MCF 10A (cell line): Measurements from ENCODE around the gene XPNPEP2. TPM values are rescaled to one million over a fixed set of nuclear protein-coding genes. Genes with fewer than 3 reads are reported as not detected.
A peak's percentile ranks its signal among the peaks of the same experiment; 100 is the strongest.

Experiments
- BruUV-seq: library from RNA; stranded (reverse); fragments of 400-500 nt; replicated peaks from 2 replicates; lab custom pipeline; 2021; lab: Mats Ljungman, UMichigan
- CTCF ChIA-PET: fragments of 300-600 bp; sonication (Branson Sonifier 250); formaldehyde crosslinking; extraction: SDS; loops from one replicate; lab custom pipeline; 2021; ENCODE audit warnings: antibody characterized with exemption, inconsistent platforms; lab: Yijun Ruan, JAX
- POLR2A ChIA-PET: fragments of 300-600, 350-650 bp; sonication (Branson Sonifier 250); formaldehyde crosslinking; extraction: SDS; loops from one replicate; lab custom pipeline; 2020; ENCODE audit warnings: antibody characterized with exemption, inconsistent platforms; lab: Yijun Ruan, JAX
- DNase-seq: peaks from one replicate; pipeline ENCODE4 v3.0.0-alpha.2; 2018; ENCODE audit not compliant: unreplicated experiment
- H3K27ac Mint-ChIP-seq: one replicate; pipeline ENCODE4 v1.8.0; 2022; ENCODE audit warnings: mild to moderate bottlenecking, low read depth, mixed read lengths; ENCODE audit not compliant: unreplicated experiment
- H3K27me3 Mint-ChIP-seq: one replicate; pipeline ENCODE4 v1.8.0; 2022; ENCODE audit warnings: mixed read lengths; ENCODE audit not compliant: insufficient read depth, unreplicated experiment
- H3K36me3 Mint-ChIP-seq: one replicate; pipeline ENCODE4 v1.8.0; 2022; ENCODE audit warnings: mild to moderate bottlenecking, moderate library complexity, mixed read lengths; ENCODE audit not compliant: insufficient read depth, unreplicated experiment
- H3K4me1 Mint-ChIP-seq: one replicate; pipeline ENCODE4 v1.8.0; 2022; ENCODE audit warnings: mixed read lengths; ENCODE audit not compliant: insufficient read depth, unreplicated experiment
- H3K4me3 Mint-ChIP-seq: one replicate; pipeline ENCODE4 v1.8.0; 2022; ENCODE audit warnings: mild to moderate bottlenecking, moderate library complexity, mixed read lengths; ENCODE audit not compliant: unreplicated experiment
- H3K9me3 Mint-ChIP-seq: one replicate; pipeline ENCODE4 v1.8.0; 2022; ENCODE audit warnings: mixed read lengths; ENCODE audit not compliant: unreplicated experiment
- CTCF ChIP-seq: fragments of 200-600 bp; IDR thresholded peaks from one replicate; pipeline ENCODE4 v1.8.0; 2022; ENCODE audit warnings: antibody characterized with exemption, mild to moderate bottlenecking; ENCODE audit not compliant: unreplicated experiment
- intact Hi-C: fragments of 100-400 bp; cut with micrococcal nuclease; formaldehyde crosslinking; loops from 2 replicates; pipeline ENCODE4 v1.14.1; 2022
- total RNA-seq: library from RNA; stranded (reverse); gene quantifications from 2 replicates; pipeline ENCODE4 v1.2.3, GENCODE V29; 2022

XPNPEP2 gene
- total RNA-seq, 1 experiment from 2014 or later = not detected

DNA sequence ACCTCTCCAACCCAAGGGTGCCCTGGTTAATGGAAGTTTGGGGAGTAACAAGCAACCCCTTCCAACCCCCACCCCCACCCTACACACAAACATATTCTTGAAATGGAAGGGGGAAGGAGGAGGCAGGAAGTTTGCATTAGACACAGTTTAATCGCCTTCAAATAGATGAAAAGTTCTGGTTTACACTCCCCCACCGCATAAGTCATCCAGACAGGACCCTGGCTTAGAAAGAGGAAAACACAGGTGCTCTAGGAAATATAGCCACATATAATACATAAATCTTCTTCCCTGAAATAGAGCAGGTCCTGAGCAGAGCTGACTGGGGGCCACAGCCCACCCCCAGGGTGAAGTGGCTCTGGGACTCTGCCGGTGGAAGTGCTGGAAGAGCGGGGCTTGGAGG lies 66.0 kb downstream of the XPNPEP2 start:
- POLR2A ChIA-PET = no interaction called here
- H3K4me1 Mint-ChIP-seq = no peaks in the 10 kb centered on the region
- DNase-seq = no peak
- no peak overlapping the region for H3K4me3 Mint-ChIP-seq
- H3K27ac Mint-ChIP-seq = no peak overlapping the region
- peaks cover 49% of the 10 kb centered on the region for H3K36me3 Mint-ChIP-seq
- no peaks in the 10 kb centered on the region for H3K9me3 Mint-ChIP-seq
- CTCF ChIA-PET = no interaction called here
- H3K27me3 Mint-ChIP-seq = no peaks in the 10 kb centered on the region
- intact Hi-C loops = no loop called here
- BruUV-seq = no TSS peak
- no peak for TF ChIP-seq CTCF

- CTCF ChIA-PET = no interaction called here
Observed at GRCh38 chrX:129808158-129808828, 69.5 kb downstream of the XPNPEP2 start.

GRCh38 chrX:129808829-129809796 lies 70.3 kb downstream of the XPNPEP2 start:
- no peak for TF ChIP-seq CTCF
- no peak for DNase-seq
- peaks cover 11% of the 10 kb centered on the region for H3K27me3 Mint-ChIP-seq
- no peaks in the 10 kb centered on the region for H3K9me3 Mint-ChIP-seq
- H3K4me3 Mint-ChIP-seq = no peak overlapping the region
- H3K36me3 Mint-ChIP-seq = peaks cover 62% of the 10 kb centered on the region
- ChIA-PET CTCF (no interaction called here), POLR2A (interaction anchor here (1.3 kb wide), 1 partner anchor 15 kb away, joined by 5 read pairs; no protein-coding TSS in a partner anchor)
- BruUV-seq = no TSS peak
- intact Hi-C loops = no loop called here
- H3K4me1 Mint-ChIP-seq = no peaks in the 10 kb centered on the region
- peak overlapping the region; percentile 76 for H3K27ac Mint-ChIP-seq

More at GRCh38 chrX:129808158-129808828, 69.5 kb downstream of the XPNPEP2 start:
- H3K4me3 Mint-ChIP-seq = peak overlapping the region; percentile 11
- TF ChIP-seq CTCF = no peak
- no peaks in the 10 kb centered on the region for H3K4me1 Mint-ChIP-seq
- POLR2A ChIA-PET = interaction anchor here (0.6 kb wide), 1 partner anchor 27 kb away, joined by 3 read pairs; no protein-coding TSS in a partner anchor
- peaks cover 56% of the 10 kb centered on the region for H3K36me3 Mint-ChIP-seq
- DNase-seq = peak; percentile 15
- H3K27ac Mint-ChIP-seq = peak overlapping the region; percentile 76
- BruUV-seq = no TSS peak
- intact Hi-C loops = no loop called here
- peaks cover 11% of the 10 kb centered on the region for H3K27me3 Mint-ChIP-seq
- H3K9me3 Mint-ChIP-seq = no peaks in the 10 kb centered on the region
